HepG2 (cell line): Measurements from ENCODE around the gene CNTN4.

Source experiments
- ATF2 ChIP-seq: sonication (generic); formaldehyde crosslinking; IDR thresholded peaks from 2 replicates; pipeline ENCODE4 v1.4.0; 2020; ENCODE audit warnings: missing genetic modification reagents
- CTCF ChIP-seq: sonication (generic); formaldehyde crosslinking; IDR thresholded peaks from 2 replicates; pipeline ENCODE4 v1.5.0; 2020; ENCODE audit warnings: mild to moderate bottlenecking, missing genetic modification reagents, moderate library complexity
- ELF4 ChIP-seq: sonication (generic); formaldehyde crosslinking; IDR thresholded peaks from 2 replicates; pipeline ENCODE4 v1.5.0; 2020; ENCODE audit warnings: missing genetic modification reagents, mild to moderate bottlenecking, moderate library complexity, borderline replicate concordance
- JUN ChIP-seq: sonication (generic); formaldehyde crosslinking; IDR thresholded peaks from 2 replicates; pipeline ENCODE4 v1.4.0; 2020; ENCODE audit warnings: mild to moderate bottlenecking, missing genetic modification reagents
- NBN ChIP-seq: fragments of 450-650 bp; conservative IDR thresholded peaks from 2 replicates; pipeline ENCODE4 v1.6.1; 2017
- NONO ChIP-seq, 2 experiments: fragments of 450-650 bp in 1 of 2; sonication (generic) in 1 of 2; formaldehyde crosslinking in 1 of 2; IDR thresholded peaks in 1 of 2; conservative IDR thresholded peaks in 1 of 2; 2 replicates each; pipeline versions ENCODE4 v1.6.1 to v1.8.0; 2017 to 2022; ENCODE audit warnings: mild to moderate bottlenecking in 1 of 2, missing genetic modification reagents in 1 of 2, moderate library complexity in 1 of 2
- RNF219 ChIP-seq: sonication (generic); formaldehyde crosslinking; IDR thresholded peaks from 2 replicates; pipeline ENCODE4 v1.5.0; 2020; ENCODE audit warnings: mild to moderate bottlenecking, missing genetic modification reagents
- ZBTB7B ChIP-seq: sonication (generic); formaldehyde crosslinking; IDR thresholded peaks from 2 replicates; pipeline ENCODE4 v1.4.0; 2020; ENCODE audit warnings: missing genetic modification reagents
- ZNF232 ChIP-seq: sonication (generic); formaldehyde crosslinking; IDR thresholded peaks from 2 replicates; pipeline ENCODE4 v1.4.0; 2020; ENCODE audit warnings: missing genetic modification reagents, borderline replicate concordance

DNA sequence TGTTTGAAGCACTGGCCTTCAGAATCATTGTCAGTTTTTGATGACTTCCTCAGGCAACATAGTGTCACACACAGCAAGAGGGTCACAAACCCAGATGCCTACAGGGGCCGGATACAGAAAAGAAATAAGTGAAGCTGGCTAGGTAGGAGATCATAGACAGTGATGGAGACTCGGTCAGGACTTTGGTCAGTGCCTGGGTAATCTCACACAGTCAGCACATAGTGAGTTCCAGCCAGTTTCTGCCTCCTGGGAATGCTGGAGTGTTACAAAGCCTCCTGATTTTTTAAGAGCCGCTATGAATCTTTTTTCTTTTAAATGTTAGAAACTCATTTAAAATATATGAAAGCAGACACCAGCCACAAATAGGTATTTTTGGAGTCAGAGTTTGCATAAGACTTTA lies 612.4 kb downstream of the CNTN4 start:
- TF ChIP-seq CTCF (no peak), JUN (CRISPR knock-in tag) (no peak), ATF2 (no peak), ELF4 (CRISPR knock-in tag) (no peak), ZBTB7B (CRISPR knock-in tag) (no peak), NBN (no peak), ZNF232 (CRISPR knock-in tag) (no peak), NONO (IDR thresholded peaks at IDR 0.05) (no peak), NONO (CRISPR knock-in tag; conservative IDR thresholded peaks at IDR 0.05) (no peak), RNF219 (CRISPR knock-in tag) (no peak)
